DMS153 treated with DMSO at 0.1 percent for 48 hours (cell line): Measurements from ENCODE around the gene TNK2.

Experiments
- DNase-seq: peaks from one replicate; lab custom pipeline; 2025; ENCODE audit not compliant: unreplicated experiment; lab: John Stamatoyannopoulos, UW

The TNK2 gene

DNA sequence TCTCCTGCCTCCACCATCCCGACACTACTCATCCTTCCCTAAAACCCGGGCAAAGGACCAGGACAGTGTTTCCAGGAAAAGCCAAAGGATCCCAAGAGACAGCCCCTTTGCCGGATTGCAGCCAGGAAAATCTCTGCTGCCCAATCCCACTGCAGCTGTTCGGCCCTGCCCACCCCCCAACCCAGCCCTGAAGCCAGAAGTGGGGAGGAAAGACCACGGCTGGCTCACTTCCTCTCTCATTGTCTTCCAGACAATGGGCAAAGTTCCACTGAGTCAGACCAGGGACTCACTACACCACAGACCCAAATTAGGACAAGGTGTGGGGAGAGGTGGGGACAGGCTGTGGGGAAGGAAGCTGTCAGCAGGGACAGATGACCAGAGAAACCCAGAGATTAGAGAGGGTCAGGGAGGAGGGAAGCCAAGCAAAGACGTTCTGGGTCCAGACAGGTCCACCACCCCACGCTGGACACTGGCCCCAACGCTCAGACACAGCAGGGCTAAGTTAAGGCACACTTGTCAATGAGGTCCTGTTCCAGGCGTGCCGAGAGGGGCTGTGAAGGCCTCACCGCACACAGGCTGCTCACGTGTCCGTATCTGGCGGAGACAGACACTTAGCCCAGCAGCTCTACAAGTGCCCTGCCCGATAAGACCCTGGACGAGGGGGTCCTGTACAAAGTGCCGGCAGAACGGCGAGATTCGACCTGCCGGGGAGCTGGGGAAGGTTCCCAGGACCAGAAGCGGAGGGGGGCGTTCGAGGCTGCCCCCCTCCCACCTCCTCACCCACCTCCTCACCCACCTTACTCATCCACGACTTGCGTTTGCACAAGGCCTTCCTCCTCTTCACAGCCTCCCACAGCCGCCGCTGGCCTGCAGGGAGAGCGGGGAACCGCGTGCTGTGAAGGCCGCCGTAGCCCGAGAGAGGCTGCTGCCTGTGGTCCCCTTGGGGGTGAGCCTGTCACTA is 21.9 kb downstream of the TNK2 start:
- DNase-seq = no peak

DNA sequence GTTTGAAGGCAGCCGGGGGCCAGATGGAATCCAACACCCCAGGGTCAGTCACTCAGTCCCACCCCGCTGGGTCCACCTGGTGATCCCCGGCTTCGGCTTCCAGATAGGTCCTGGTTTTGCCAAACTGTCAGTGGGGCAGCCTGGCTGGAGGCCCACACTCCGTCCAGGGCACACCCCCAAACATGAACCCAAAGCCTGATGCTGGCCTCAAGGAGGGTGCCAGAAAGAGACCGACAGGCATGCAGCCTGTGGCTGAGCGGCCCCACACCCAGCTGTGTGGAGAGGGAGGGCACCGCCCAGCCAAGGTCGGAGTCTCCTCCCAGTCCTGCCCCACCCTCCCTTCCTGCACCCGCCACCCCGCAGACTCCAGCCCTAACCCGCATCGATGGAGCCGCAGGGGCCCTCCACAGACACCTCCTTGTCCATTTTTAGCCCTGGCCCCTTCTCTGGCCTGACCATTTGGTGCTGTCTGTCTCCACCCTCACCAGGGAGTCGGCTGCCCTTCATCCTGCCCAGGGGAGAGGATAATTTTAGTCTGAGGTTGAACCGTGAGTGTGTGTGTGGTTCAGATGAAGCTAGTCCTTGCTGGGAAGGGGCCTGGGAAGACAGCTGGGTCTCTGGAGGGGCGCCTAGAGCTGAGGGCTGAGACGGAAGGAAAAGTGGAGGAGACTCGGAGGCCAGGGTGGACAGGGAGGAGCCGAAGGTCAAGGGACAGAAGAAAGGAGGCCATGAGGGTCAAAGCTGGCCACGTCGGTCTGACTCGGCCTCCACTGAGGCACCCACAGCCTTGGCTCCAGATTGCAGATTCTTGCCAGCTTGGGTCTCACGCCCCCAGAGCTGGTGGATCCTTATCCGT is 23.1 kb downstream of the TNK2 start:
- no peak for DNase-seq

DNA sequence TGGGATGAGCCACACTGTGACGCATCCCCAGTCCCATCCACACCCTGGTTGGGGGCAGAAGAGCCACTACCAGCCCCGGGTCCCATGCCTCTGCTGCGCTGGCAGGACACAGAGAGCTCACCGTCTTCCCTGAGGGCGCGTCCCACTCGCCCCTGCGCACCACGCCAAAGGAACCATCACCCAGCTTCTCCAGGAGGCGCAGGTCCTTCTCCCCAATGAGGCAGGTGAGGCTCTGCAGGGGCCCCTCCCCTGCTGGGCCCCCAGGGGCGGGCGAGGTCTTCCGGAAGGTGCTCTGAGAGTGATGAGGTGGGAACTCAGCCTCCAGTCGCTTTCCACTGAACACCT is 23.7 kb downstream of the TNK2 start:
- DNase-seq = no peak

DNA sequence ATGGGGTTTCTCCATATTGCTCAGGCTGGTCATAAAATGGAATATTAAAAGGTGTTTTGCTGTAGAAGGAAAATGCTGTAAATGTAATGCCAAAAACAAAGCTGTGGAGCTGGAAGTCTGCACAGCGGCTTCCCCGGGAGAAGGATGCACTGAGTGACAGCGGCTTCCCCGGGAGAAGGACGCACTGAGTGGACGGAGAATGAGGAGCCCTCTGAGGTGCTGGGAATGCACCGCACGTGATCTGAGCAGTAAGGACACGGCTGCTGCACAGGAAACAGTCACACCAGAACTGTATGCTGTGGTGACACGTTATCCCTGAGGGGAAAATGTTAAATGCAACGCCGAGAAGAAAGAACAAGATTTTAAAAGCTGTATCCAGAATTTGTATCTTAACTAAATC is 24.6 kb downstream of the TNK2 start:
- DNase-seq = no peak

DNA sequence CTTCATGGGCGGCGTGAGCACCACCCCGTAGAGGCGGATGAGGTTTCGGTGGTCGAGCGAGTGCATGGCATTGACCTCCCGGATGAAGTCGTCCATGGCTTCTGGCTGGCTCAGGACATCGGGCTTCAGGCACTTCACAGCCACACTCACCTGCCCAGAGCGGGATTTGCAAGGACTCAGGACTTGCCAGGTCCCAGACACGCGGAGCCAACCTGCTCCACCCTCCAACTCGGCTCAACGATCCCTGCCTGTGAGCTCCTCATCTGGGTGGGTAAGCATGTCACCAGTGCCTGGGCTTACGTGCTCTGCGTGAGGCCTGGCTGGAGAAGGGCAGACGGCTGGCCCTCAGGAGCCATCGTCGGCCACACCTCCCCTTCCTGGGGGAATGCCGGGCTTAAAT is 25.2 kb downstream of the TNK2 start:
- DNase-seq = no peak

DNA sequence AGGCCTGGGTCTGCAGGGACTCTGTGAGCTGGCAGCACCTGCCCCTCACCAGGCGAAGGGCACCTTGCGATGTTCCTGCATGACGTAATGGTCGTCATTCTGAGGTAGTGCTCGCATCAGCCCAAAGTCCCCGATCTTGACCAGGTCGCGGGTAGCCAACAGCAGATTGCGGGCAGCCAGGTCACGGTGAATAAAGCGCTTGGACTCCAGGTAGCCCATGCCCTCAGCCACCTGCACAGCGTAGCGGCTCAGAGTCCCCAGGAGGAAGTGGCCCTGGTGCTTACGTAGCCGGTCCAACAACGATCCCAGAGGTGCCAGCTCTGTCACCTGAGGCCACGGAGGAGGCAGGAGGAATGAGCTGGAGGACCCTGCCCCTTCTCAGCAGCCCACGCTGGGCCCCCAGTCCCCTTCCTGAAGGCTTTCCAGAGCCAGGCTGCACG is 26.3 kb downstream of the TNK2 start:
- DNase-seq = no peak

DNA sequence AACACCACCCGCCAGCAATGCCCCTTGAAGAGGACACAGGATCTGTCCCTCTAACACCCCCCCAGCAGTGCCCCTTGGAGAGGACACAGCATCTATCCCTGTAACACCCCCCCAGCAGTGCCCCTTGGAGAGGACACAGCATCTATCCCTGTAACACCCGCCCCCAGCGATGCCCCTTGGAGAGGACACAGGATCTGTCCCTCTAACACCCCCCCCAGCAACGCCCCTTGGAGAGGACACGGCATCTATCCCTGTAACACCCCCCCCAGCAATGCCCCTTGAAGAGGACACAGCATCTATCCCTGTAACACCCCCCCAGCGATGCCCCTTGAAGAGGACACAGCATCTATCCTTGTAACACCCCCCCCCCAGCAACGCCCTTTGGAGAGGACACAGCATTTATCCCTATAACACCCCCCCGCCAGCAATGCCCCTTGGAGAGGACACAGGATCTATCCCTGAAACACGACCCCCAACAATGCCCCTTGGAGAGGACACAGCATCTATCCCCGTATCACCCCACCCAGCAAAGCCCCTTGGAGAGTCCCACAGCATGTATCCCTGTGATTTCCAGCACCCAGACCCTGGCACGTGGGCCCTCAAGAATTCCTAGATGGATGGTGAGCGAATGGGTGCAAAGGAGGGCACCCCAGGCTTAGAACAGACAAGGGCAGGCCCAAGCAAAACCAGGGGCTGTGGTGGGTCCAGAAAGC is 26.9 kb downstream of the TNK2 start:
- no peak for DNase-seq

DNA sequence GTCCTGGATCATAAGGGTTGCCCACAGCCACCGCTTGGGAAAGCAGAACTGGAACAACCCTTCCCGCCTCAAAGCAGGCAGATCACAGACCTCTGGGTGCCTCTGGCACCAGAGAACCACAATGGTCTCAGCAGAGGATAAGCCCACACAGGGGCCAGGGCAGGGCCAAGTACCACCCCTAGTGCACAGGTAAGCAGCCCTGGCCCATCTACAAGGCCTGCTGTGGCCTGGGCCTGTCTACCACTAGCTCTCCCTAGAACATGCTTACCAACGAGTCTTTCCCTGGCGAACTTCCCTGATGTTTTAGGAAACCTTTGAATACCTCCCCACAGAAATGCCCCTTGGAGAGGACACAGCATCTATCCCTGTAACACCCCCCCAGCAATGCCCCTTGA is 28.3 kb downstream of the TNK2 start:
- DNase-seq = no peak

DNA sequence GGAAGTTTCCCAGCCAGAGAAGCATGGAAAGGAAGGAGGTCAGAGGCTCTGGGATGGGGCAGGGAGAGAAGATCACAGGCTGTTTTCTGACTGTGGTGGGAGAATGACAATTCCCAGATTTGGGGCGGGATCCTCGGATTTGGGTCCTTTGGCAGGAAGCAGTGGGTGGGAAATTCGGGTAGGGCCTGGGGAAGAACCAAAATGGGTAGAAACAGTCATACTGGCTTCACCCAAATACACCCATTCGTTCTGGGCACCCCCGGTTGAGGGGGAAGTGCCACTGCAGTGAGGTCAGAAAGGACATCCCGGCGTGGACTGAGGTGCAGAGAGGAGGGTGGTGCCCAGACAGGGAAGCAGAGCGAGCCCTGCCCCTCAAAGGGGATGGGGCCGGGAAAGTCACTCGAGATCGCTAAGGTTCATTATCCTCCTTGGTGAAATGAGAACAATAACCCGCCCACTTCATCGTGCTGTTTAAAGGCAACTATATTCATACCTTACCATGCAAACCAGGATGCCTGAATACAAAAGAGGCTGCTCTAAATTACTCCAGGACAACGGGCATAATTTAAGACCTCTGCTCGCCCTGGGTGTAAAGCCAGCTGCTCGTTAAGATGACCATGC is 28.8 kb downstream of the TNK2 start:
- no peak for DNase-seq

DNA sequence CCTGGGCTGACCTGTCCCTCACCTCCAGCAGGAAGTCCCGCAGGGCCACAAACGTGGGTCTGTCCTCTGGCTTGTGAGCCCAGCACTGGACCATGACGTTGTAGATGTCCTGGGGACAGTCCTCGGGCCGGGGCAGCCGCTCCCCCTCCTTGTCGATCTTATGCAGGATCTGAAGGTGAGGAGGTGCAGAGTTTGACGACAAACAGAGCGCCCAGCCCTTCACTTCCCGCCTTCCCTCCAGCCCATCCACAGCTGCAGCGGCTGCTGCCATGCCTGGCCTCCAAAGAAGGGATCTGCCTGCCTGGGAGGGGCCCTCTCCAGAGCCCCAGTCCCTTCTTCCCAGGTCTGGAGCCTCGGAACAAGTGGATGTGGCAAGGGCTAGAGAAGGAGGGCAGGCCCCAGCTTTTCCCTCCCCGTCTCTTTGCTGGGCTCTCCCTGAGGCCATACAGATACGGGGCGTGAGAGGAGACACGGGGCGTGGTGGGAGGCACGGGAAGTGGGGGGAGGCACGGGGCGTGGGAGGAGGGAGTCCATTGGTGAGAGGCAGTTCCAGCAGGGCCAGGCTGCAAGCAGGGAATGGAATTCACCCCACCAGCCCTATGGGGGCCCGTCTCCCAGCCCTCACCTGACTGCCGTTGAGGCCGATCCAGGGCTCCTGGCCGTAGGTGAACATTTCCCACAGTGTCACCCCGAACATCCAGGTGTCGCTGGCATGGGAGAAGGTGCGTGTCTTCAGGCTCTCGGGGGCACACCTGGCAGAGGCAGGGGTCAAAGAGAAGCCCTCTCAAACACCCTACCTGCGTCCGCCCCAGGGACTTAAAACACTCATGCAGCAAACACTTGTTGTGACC is 29.7 kb downstream of the TNK2 start:
- no peak for DNase-seq

DNA sequence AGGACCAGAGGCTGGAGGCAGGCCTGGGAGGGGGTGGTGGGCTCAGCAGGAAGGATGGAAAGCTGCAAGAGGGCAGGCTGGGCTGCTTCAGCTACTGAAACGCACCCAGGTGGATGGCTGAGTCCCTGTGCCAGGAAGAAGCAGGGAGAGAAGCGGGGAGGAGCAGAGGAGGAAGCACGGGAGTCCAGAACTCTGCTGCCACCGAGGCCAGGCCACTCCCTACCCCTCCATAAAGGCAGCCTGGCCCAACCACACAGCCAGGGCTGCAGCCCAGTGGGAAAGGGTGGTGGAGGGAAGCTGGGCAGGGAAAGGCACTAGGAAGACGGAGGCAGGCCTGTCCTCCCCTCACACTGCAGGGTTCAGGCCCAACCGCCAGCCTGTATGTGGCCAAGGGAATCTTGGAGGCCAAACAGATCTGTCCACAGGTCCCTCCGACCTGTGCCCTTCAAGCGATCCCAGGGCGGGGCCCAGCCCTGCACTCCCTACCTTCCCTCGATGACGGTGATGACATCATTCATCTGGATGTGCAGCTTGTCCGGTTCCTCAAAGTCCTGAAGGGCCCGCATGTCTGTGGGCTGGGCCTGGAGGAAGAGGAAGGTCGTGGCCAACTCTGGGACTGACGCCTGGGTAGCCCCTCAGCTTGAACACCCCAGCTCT is 30.5 kb downstream of the TNK2 start:
- DNase-seq = no peak

DNA sequence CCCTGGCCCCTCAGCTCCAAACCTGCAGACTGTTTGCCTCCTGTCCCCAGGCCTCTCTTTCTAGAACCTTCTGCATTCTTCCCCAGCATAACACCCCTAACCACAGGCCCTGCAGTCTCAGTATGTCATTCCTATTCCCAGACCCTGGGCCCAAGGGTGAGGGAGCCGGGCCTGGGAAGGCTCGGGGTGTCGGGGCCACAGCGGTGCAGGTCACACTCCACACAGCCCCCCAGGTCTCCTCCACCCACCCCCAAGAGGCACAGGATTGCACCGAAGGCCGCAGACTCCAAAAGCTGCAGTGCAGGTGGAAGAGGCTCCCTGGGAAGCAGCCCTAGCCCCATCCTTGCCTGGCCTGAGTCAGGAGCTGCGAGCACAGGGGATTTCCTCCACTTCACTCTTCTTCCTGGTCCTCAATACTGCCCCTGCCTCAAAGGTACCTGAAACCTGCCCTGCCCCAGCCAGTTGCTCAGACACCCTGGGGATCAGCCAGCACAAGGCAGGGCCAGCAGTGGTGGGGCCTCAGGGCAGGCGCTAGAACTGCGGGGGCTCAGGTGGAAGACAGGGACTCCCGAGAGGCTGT is 31.1 kb downstream of the TNK2 start:
- DNase-seq = no peak

DNA sequence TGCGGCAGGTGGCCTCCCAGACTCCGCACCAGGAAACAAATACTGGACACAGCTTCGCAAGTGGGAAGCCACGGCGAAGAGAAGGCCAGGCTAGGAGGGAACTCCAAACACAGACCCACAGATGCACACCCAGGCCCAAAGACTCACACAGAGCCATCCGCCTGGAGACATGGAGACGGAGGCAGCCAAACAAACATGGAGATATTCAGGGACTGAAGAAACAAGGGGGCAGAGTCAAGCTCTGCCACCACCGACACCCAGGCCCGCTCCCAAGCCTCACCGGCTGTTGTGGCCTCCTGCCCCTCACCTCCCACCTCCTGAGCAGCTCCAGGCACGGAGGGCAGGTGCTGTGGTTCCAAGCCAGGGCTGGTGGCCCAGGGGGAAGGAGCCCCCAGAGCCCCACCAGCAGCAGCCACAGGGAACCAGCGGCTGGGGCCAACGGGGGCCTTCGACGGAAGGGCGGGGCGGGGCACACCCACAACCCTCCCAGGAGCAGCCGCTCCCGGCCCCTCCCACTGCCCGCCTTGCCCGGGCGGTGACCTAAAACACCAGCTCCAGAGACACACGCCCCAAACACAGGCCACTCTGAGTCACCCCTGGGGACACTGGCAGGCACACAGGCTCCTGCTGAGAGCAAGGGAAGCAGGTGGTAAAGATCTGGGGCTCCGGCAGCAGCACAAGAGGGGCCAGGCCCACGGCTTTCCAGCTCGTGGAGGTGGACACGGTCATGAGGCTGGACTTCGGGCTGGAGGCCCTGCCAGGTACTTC is 31.9 kb downstream of the TNK2 start:
- DNase-seq = no peak

DNA sequence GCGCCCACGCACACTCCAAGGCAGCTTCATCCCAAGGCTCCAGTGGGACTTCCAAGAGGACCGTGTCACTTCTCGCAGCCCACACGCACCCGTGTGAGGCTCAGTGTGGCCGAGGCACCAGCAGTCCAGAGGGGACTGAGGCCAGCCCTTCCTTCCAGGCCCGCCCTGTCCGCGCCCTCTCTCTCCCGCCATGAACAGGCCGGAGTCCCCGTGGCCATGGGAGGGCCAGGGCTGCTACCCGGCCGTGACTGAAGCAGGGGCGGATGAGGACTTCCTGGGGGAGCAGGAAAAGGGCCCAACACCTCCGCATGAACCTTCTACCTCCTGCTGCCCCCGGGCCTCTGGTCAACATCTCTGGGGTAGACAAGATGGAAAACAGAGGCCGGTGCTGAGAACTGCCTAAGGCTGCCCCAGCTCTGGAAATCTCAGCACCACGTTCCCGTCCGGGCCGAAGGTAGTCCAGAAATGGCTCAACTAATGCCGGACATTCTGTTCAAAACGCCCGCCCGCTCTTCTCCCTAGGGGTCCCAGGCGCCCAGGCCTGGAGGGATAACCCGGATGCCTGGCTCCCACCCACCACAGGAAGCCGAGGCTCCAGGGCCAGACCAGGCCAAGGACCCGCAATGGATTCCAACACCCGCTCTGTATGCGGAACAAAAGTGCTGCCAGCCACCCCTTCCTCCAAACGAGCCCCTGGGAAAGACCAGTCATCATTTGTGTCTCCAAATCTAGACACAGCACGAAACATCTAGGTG is 32.7 kb downstream of the TNK2 start:
- no peak for DNase-seq

DNA sequence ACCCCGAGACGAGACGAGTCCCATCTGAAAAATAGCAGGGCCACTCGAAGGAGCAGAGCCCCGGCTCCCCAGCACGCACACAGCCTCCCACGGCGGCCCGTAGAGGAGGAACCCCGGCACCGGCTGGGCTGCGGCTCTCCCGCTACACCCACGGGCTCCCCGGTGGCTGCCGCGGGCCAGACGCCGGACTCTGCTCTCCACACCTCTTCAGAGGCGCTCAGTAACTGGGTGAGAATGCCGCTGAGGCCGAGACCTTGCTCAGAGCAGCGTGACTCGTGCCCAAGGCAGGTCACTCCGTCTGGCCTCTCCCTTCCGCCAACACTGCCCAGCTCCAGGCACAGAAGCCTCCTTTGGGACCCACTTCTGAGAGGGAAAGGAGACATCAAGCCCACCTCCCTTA is 34.4 kb downstream of the TNK2 start:
- no peak for DNase-seq

DNA sequence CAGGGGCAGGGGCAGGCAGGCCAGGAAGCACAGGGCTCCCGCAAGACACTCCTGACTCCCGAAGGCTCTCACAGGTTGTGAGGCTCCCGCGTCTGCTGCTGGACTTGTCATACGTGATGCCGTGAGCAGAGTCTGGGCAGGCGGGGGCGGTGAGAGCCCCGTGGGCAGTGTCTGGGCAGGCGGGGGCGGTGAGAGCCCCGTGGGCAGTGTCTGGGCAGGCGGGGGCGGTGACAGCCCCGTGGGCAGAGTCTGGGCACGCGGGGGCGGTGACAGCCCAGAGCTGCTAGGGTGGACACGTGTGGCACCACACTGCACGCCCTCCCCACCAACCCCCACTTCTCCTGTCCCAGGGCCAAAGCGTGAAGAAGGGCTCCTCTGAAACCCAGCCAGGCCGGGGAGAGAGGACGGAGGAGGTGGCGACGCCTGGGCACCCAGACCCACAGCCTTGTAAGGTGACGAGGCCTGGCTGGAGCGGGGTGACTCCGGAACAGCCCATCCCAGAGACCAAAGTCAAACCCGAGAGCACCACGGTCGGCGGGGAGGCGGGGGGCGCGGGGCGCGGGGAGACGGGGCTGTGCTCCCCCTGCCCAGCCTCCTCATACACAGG is 35.0 kb downstream of the TNK2 start:
- no peak for DNase-seq

DNA sequence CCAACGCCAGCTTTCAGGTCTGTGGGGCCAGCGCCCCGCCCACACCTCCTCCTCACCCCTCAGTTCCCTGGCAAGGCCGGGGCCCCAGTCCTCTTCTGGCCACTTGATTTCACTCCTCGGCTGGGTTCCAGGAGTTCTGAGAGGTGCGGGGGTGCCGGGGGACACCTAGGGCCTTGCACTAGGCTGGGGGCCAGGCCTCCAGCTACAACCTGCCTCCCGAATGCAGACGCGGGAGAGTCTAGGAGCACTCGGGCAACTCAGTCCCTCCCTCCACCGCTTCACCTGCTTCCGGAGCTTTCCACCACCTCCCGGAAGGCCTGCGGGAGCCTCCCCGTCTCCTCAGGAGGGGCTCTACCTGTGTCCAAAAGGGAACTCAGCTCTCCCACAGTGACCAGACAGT is 35.6 kb downstream of the TNK2 start:
- no peak for DNase-seq
